Tibial nerve (tissue), 4 donors: ENCODE data around the gene PEF1. TPM values are rescaled to one million over a fixed set of nuclear protein-coding genes. Genes with fewer than 3 reads are reported as not detected.
A peak's percentile ranks its signal among the peaks of the same experiment; 100 is the strongest.

ENCODE experiments used
- DNase-seq, 2 donors: peaks; one replicate each; pipeline ENCODE4 v3.0.0-alpha.2; 2019; ENCODE audit warnings: low spot score in 2 of 2
- H3K27ac ChIP-seq, 4 donors: fragments of 200-600 bp; sonication (generic) in 3 of 4; one replicate each; pipeline ENCODE4 v1.5.1; 2017 to 2019; ENCODE audit warnings: mild to moderate bottlenecking in 1 of 4
- H3K27me3 ChIP-seq, 2 donors: fragments of 200-600 bp; sonication (generic) in 1 of 2; one replicate each; pipeline versions ENCODE4 v1.5.1 to v1.6.0; 2017 to 2019
- H3K36me3 ChIP-seq, 3 donors: fragments of 200-600 bp; sonication (generic); one replicate each; pipeline ENCODE4 v1.5.1; 2018 to 2019
- H3K4me1 ChIP-seq, 4 donors: fragments of 200-600 bp; sonication (generic) in 3 of 4; one replicate each; pipeline ENCODE4 v1.5.1; 2017 to 2019
- H3K4me3 ChIP-seq, 4 donors: fragments of 200-600 bp; sonication (generic) in 3 of 4; one replicate each; pipeline ENCODE4 v1.5.1; 2017 to 2019; ENCODE audit warnings: mild to moderate bottlenecking in 1 of 4, moderate library complexity in 1 of 4
- H3K9me3 ChIP-seq, 4 donors: fragments of 200-600 bp; sonication (generic) in 3 of 4; one replicate each; pipeline ENCODE4 v1.5.1; 2017 to 2019
- EP300 ChIP-seq, 2 donors: sonication (generic); formaldehyde crosslinking; IDR thresholded peaks; one replicate each; pipeline ENCODE4 v1.6.1; 2017; ENCODE audit warnings: antibody characterized with exemption in 2 of 2, mild to moderate bottlenecking in 1 of 2
- POLR2A ChIP-seq, 2 donors: fragments of 450-650 bp; IDR thresholded peaks; one replicate each; pipeline ENCODE4 v1.6.1; 2017; ENCODE audit warnings: antibody characterized with exemption in 2 of 2, mild to moderate bottlenecking in 2 of 2, moderate library complexity in 2 of 2
- WGBS, 2 donors: methylation state at CpG; one replicate each; pipeline ENCODE4 v1.1.5; 2018; 5-methylcytosine and 5-hydroxymethylcytosine counted together
- total RNA-seq, 4 donors: library from RNA; depleted of rRNA; stranded (reverse); fragments of >200 nt; gene quantifications; one replicate each; pipeline ENCODE4 v1.1.0, GENCODE V29; 2016
- TF ChIP-seq, protein P1 (sequence below), 5 experiments: fragments of 200-600 bp in 3 of 5; fragments of 450-650 bp in 2 of 5; sonication (generic) in 3 of 5; IDR thresholded peaks; one replicate each; pipeline ENCODE4 v1.5.1; 2016 to 2019; ENCODE audit warnings: antibody characterized with exemption in 5 of 5, mild to moderate bottlenecking in 3 of 5, moderate library complexity in 2 of 5

The PEF1 gene
- total RNA-seq, 4 donors from 2014 or later, result 62.5 to 108 (median 89.7) TPM

DNA sequence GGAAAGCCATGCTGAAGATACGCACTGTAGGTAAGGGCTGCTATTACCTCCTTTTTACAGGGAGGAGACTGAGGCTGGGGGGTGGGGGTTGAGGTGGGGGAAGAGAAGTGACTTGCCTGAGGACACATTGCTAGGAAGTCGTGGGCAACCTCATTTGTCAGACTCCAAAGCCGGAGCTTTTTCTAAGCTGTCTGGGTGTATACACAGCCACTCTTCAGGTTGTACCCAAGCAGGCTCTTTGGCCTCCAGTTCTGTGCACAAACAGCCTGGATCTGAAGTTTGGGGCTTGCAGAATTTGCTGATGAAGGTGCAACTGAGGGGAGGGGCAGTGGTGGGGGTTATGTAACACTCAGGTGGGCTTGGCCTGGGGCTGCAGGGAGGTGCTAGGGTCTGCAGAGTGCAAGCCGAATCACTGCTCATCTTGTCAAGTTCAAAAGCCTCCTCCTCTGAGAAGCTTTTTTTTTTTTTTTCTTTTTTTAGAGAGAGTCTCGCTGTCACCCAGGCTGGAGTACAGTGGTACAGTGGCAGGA, 51.5 kb downstream of the PEF1 start:
- Histone ChIP-seq H3K4me3 (no peak overlapping the region), H3K27me3 (peaks cover 0 to 12% of the 10 kb centered on the region in 2 donors), H3K36me3 (no peaks in the 10 kb centered on the region), H3K4me1 (peaks cover 0 to 12% (median 7%) of the 10 kb centered on the region in 4 donors), H3K9me3 (no peaks in the 10 kb centered on the region), H3K27ac (no peak overlapping the region)
- TF ChIP-seq, protein P1, sequence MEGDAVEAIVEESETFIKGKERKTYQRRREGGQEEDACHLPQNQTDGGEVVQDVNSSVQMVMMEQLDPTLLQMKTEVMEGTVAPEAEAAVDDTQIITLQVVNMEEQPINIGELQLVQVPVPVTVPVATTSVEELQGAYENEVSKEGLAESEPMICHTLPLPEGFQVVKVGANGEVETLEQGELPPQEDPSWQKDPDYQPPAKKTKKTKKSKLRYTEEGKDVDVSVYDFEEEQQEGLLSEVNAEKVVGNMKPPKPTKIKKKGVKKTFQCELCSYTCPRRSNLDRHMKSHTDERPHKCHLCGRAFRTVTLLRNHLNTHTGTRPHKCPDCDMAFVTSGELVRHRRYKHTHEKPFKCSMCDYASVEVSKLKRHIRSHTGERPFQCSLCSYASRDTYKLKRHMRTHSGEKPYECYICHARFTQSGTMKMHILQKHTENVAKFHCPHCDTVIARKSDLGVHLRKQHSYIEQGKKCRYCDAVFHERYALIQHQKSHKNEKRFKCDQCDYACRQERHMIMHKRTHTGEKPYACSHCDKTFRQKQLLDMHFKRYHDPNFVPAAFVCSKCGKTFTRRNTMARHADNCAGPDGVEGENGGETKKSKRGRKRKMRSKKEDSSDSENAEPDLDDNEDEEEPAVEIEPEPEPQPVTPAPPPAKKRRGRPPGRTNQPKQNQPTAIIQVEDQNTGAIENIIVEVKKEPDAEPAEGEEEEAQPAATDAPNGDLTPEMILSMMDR (IDR thresholded peaks at IDR 0.05), result no peak
- TF ChIP-seq EP300 (IDR thresholded peaks at IDR 0.05) (no peak), POLR2A (IDR thresholded peaks at IDR 0.05) (no peak)
- DNase-seq, result no peak
- WGBS, 2 donors, result 68 to 86% methylated on average over 5 of the region's 5 CpGs

GRCh38 chr1:31592132-31592531, 52.5 kb downstream of the PEF1 start:
- Histone ChIP-seq H3K27ac (no peak overlapping the region), H3K27me3 (peaks cover 0 to 20% of the 10 kb centered on the region in 2 donors), H3K4me1 (peaks cover 0 to 23% (median 17%) of the 10 kb centered on the region in 4 donors), H3K9me3 (no peaks in the 10 kb centered on the region), H3K36me3 (no peaks in the 10 kb centered on the region), H3K4me3 (no peak overlapping the region)
- DNase-seq, result no peak
- TF ChIP-seq POLR2A (IDR thresholded peaks at IDR 0.05) (no peak), EP300 (IDR thresholded peaks at IDR 0.05) (no peak)
- TF ChIP-seq, protein P1 (IDR thresholded peaks at IDR 0.05), result no peak

DNA sequence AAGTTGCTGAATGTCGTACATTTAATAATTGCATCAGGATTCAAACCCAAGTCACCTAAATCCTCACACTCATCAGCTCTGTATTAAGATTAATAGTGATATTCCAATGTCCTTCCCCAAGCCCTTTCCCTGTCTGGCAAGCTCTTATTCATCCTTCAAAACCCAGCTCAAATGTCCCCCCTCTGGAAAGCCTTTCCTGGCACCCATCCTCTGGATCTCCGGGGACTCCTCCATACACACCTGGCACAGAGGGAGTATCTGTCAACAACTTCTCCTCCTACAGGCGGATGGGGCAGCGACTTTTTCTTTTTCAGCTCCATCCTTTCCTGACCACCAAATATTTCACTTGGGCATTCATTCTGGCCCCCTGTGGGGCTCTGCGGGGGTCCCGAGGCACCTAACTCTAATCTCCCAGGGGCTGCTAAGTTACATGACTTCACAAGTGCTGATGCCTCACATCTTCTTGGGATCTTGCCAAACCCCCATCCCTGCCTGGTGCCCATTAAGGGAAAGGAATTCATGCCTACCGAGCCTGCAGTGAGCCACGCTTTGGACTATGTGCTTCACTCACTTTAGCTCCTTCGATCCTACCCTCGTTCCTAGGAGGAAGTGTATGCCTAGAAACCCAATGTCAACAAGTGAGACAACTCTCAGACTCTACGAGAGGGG, 53.1 kb downstream of the PEF1 start:
- TF ChIP-seq EP300 (IDR thresholded peaks at IDR 0.05) (no peak), POLR2A (IDR thresholded peaks at IDR 0.05) (no peak)
- TF ChIP-seq, protein P1 (IDR thresholded peaks at IDR 0.05), result no peak
- Histone ChIP-seq H3K27ac (no peak overlapping the region), H3K4me1 (peaks cover 0 to 29% (median 23%) of the 10 kb centered on the region in 4 donors), H3K27me3 (peaks cover 0 to 25% of the 10 kb centered on the region in 2 donors), H3K4me3 (no peak overlapping the region), H3K9me3 (no peaks in the 10 kb centered on the region), H3K36me3 (no peaks in the 10 kb centered on the region)
- no peak for DNase-seq
- 73 to 75% methylated on average over 11 of the region's 11 CpGs for whole genome bisulfite sequencing, 2 donors

- H3K4me1 ChIP-seq, result peaks cover 0 to 39% (median 23%) of the 10 kb centered on the region in 4 donors
- DNase-seq, result no peak
- H3K4me3 ChIP-seq, result peak overlapping the region; percentile 8 to 53 (median 40)
- TF ChIP-seq, protein P1 (IDR thresholded peaks at IDR 0.05), result no peak
- TF ChIP-seq EP300 (IDR thresholded peaks at IDR 0.05), result peak in 1 of 2 donors; percentile 3
- peak overlapping the region; percentile 11 to 77 (median 66) for H3K27ac ChIP-seq
- H3K27me3 ChIP-seq, result peaks cover 0 to 29% of the 10 kb centered on the region in 2 donors
- H3K9me3 ChIP-seq, result no peaks in the 10 kb centered on the region
- no peaks in the 10 kb centered on the region for H3K36me3 ChIP-seq
- WGBS, 2 donors, result 22 to 35% methylated on average over 28 to 42 of the region's 62 CpGs
Measured at GRCh38 chr1:31588751-31589515, 55.7 kb downstream of the PEF1 start.
